ENCODE results near the gene SPDYE4.

Gene SPDYE4

GRCh38 chr17:8736796-8737195 is 21.6 kb downstream of the SPDYE4 start:
- no peak for DNase-seq

GRCh38 chr17:8736362-8736761 is 22.0 kb downstream of the SPDYE4 start:
- DNase-seq: no peak

GRCh38 chr17:8735336-8735939 is 22.9 kb downstream of the SPDYE4 start:
- no peak for DNase-seq

GRCh38 chr17:8734876-8735275 is 23.5 kb downstream of the SPDYE4 start:
- DNase-seq: no peak

GRCh38 chr17:8732406-8733085 is 25.8 kb downstream of the SPDYE4 start:
- DNase-seq: no peak

- no peak for DNase-seq
Observed at GRCh38 chr17:8729860-8730259, 28.5 kb downstream of the SPDYE4 start.

GRCh38 chr17:8729421-8729820 is 28.9 kb downstream of the SPDYE4 start:
- DNase-seq: no peak

- no peak for DNase-seq
Observed at GRCh38 chr17:8728971-8729370, 29.4 kb downstream of the SPDYE4 start.

GRCh38 chr17:8728251-8728938 is 30.0 kb downstream of the SPDYE4 start:
- DNase-seq: no peak

- DNase-seq: no peak
Observed at GRCh38 chr17:8726941-8727555, 31.3 kb downstream of the SPDYE4 start.

- DNase-seq: no peak
Observed at GRCh38 chr17:8725881-8726876, 32.2 kb downstream of the SPDYE4 start.

- no peak for DNase-seq
Observed at GRCh38 chr17:8724451-8724850, 33.9 kb downstream of the SPDYE4 start.

- DNase-seq: no peak
Observed at GRCh38 chr17:8720596-8720995, 37.8 kb downstream of the SPDYE4 start.

GRCh38 chr17:8719291-8720246 is 38.8 kb downstream of the SPDYE4 start:
- no peak for DNase-seq

- DNase-seq: no peak
Observed at GRCh38 chr17:8718001-8718563, 40.3 kb downstream of the SPDYE4 start.

GRCh38 chr17:8713878-8714277 is 44.5 kb downstream of the SPDYE4 start:
- no peak for DNase-seq

- no peak for DNase-seq
Observed at GRCh38 chr17:8713315-8713714, 45.0 kb downstream of the SPDYE4 start.

GRCh38 chr17:8712698-8713097 is 45.6 kb downstream of the SPDYE4 start:
- DNase-seq: no peak

- DNase-seq: no peak
Observed at GRCh38 chr17:8711291-8711690, 47.1 kb downstream of the SPDYE4 start.

- no peak for DNase-seq
Observed at GRCh38 chr17:8710813-8711212, 47.5 kb downstream of the SPDYE4 start.

GRCh38 chr17:8709006-8709405 is 49.3 kb downstream of the SPDYE4 start:
- DNase-seq: no peak
